GM18907 (cell line): ENCODE measurements around the gene SLC9A8.

Experiments
- ATAC-seq: cut with Tn5 transposase; IDR thresholded peaks from one replicate; pipeline ENCODE4 v1.9.1; 2021; ENCODE audit warnings: mild to moderate bottlenecking, moderate library complexity; ENCODE audit not compliant: unreplicated experiment

Gene SLC9A8

GRCh38 chr20:49811825-49812506 is 662 bp upstream of the SLC9A8 start:
- ATAC-seq: no peak

GRCh38 chr20:49813305-49813974 is 812 bp downstream of the SLC9A8 start:
- no peak for ATAC-seq

DNA sequence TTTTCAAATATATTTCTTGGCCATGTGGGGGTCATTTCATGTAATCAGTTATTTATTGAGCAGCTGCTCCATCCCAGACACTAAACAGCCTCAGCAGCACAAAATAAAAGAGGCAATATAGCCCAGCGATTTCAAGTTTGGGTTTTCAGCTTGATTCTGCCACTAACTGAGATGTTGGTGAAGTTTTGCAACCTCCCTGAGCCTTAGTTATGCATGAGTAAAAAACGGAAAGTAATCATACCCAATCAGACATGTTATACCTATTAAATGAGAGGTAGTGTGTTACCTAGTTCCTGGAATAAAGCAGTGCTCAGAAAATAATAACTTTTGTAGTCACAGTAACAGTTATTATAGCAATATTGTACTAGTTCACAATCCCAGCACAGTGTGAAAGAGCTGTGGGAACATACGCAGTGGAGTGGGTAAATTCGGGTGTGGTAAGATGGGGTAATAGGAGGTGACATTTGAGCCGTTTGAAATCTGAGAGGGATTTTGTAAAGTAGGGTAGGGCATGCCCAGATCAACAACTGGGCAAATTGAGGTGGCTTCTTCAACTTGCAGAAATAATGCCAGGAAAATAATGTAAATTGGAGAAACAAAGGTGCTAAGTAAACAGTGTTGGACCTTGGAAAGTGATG is 1.5 kb downstream of the SLC9A8 start:
- ATAC-seq: no peak

- no peak for ATAC-seq
Measured at GRCh38 chr20:49818816-49819215, 6.2 kb downstream of the SLC9A8 start.

- no peak for ATAC-seq
Measured at GRCh38 chr20:49819702-49820101, 7.1 kb downstream of the SLC9A8 start.

DNA sequence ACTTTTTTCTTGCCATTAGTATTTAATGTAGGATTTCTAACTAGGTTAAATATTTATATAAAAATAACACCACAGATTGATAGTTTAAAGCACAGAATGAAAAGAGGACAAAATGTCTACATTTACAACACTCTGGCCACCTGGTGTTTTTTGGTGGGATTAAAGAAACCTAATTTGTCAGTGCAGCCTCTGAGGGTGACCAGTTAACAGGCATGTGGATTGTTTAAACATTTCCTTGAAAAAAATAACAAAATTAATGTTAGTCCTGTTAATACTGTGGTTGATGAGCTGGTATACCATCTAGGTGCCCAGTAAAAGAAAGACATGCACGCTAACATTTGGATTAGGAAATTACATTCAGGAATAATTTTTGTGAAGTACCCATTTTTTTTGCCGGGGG is 8.8 kb downstream of the SLC9A8 start:
- ATAC-seq: no peak

DNA sequence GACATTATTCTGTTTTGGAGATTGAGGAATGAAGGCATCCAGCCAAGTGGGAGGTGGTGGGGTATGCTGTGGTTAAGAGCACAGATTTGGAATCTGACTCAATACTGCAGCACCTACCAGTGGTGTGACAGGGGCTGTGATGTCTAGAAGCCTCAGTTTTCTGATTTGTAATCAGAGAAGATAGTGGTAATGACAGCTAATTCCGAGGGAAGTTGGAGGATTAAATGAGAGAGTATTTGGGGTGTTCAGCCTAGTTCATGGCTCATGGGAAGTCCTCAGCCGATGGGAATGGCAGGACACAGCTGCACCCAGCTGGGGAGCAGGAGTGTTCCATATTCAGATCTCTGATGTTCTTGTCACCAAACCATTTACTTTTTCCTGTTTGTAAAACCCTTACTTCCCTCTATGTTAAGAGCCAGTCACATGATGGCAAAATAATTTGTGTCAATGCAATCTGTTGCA is 9.3 kb downstream of the SLC9A8 start:
- ATAC-seq: no peak

GRCh38 chr20:49823152-49823847 is 10.7 kb downstream of the SLC9A8 start:
- ATAC-seq: no peak

- ATAC-seq: no peak
Measured at GRCh38 chr20:49824206-49824605, 11.6 kb downstream of the SLC9A8 start.

DNA sequence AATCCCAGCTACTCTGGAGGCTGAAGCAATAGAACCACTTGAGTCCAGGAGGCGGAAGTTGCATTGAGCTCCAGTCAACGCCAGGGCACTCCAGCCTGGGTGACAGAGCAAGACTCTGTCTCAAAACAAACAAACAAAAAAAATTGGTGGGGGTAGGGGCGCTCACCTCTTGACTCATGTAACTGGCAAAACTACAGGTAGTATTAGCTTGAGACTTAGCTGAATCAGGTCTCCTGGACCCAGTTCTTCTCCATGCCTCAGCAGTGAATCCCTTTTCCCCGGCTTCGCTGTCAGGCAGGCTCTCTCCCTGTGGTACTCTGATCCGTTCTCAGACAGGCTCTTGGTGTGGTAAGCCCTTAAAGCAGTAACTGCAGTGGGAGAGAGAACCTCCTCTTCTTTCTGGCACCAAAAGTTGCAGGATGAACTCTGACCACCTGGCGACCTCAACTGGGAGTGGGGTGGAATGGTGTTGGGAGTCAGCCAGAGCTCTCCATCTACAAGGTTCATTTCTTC is 12.9 kb downstream of the SLC9A8 start:
- ATAC-seq: no peak

DNA sequence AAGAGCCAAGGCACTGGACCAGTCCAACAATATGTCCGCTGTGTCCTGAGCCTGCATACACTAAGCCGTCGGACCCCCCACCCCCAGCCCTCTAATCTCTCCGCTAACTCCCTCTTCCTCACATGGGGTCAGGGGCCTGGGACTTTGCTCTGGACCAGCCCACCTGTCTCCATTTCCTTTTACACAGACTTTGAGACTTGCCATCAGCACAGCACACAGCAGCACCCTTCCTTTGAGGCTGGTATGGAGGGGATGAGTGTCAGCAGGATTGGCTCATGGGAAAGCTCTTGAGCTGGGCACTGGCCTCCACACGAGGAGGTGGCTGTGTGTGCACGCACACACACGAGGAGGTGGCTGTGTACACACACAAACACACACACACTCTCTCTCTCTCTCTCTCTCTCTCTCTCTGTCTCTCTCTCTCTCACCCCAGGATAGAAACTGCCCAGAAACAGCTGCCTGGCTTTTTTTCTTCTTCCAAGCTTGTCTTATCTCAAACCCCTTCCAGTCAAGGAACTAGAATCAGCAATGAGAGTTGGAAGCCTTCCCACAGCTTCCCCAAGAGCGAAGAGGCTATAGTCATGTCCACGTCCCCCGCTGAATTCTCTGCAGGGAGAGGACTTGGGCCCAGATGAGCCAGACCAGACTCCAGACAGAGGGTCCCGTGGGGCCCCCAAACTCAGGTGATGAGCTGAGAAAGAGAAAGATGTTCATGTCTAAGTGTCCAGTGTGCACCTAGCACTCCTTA is 18.6 kb downstream of the SLC9A8 start:
- ATAC-seq: no peak

DNA sequence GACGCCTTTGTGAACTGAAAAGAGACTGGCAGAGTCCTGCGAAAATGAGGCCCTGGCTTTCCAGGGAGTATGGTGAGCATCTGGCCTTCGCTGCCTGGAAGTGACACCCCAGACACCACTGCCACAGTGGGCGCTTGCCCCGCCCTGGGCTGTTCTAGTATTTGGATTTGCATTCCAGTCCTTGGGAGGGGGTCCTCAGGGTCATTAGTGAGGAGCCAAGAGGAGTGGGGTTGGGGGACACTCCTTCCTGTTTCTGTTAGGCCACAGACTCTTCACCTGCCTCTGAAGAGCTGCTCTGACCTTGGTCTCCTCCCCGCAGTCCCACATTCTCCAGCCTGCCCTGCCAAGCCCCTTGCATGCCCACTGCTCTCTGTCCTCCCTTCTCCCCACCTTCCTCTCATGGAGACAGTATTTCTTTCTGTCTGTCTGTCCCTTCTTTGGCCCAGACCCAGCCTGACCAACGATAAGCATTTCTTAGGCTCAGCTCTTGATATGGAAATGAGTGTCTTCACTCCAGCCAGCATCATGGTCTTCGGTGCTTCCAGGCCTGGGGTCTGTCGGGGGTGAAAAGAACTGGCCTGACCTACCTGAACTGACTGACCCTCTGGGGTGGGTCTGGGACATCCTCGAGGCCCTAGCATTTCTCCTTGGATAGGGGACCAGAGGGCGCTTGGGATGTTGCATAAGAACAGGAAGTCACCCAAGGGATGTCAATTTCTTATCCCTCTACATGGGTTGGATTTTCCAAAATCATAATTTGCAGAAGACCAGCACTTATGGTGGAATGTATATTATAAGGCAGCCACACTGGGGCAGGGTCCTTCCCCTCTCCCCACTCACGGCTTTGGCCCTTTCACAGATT is 19.4 kb downstream of the SLC9A8 start:
- ATAC-seq: no peak

GRCh38 chr20:49832632-49833327 is 20.2 kb downstream of the SLC9A8 start:
- ATAC-seq: no peak

- ATAC-seq: no peak
Measured at GRCh38 chr20:49833483-49833882, 20.9 kb downstream of the SLC9A8 start.

DNA sequence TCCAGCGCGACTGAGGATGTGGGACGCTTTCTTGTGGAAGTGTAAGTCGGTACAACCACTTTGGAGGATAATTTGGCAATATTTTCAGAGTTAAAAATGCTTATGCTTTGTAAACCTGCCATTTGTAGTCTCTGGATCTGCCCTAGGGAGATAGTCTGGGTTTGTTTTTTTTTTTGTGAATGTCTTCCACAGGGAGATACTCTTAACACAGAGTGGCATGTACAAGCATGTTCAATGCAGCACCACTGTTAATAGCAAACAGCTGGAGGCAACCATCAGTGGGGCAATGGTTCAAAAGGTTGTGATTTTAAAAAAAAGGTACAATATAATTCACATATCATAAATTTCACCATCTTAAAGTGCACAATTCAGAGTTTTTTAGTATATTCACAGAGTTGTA is 22.4 kb downstream of the SLC9A8 start:
- no peak for ATAC-seq

DNA sequence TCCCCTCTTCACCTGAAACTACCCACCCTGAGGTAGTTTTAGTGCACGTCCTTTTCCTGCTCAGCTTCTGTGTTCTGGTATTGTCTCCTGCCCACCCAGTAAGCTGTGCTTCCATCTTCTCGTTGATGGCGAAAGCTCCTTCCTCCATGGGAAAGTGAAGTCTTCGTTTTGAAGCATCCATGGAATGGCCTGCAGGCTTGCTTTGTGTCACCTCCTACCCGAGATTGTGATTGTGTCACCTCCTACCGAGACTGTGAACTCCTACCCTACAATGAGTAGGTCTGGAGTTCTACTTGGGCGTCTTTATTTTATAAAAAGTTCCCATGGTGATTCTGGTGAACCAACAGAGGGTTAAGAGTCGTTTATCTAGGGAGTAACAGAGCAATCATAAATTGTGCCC is 25.9 kb downstream of the SLC9A8 start:
- ATAC-seq: no peak

GRCh38 chr20:49843139-49843538 is 30.5 kb downstream of the SLC9A8 start:
- ATAC-seq: no peak

- ATAC-seq: no peak
Measured at GRCh38 chr20:49843770-49844380, 31.2 kb downstream of the SLC9A8 start.

DNA sequence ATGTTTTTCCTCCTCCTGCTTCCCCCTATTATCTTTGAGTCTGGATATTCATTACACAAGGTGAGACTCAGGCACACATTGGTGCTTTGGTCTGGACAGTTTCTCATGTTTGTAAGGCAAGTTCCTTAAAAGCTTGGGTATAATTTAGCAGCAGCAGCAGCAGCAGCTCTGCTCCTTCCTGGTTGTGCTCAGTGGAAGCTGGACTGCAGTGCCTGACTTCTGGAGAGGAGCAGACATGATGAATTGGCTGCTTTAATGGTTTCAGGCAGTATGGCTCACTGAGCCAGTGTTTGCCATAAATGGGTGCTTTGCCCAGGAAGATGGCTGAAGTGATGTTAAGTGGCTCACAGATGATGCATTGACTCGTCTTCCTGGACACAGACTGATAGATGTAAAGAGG is 32.4 kb downstream of the SLC9A8 start:
- no peak for ATAC-seq
